Stomach (tissue), 4 donors: ENCODE data around the gene MOK.

Experiments
- CTCF ChIP-seq, 7 experiments: fragments of 450-650 bp in 4 of 7; fragments of 200-600 bp in 3 of 7; sonication (generic) in 3 of 7; IDR thresholded peaks; one replicate each; pipeline ENCODE4 v1.5.1; 2016 to 2019; ENCODE audit warnings: antibody characterized with exemption in 7 of 7, control low read depth in 2 of 7, mild to moderate bottlenecking in 1 of 7
- POLR2A ChIP-seq, 4 donors: fragments of 450-650 bp; IDR thresholded peaks; one replicate each; pipeline ENCODE4 v1.6.1; 2016; ENCODE audit warnings: antibody characterized with exemption in 4 of 4, control low read depth in 2 of 4, mild to moderate bottlenecking in 1 of 4, moderate library complexity in 1 of 4

GRCh38 chr14:102316338-102316742 is 11.4 kb upstream of the MOK start:
- TF ChIP-seq POLR2A (IDR thresholded peaks at IDR 0.05) (no peak), CTCF (IDR thresholded peaks at IDR 0.05) (no peak)
